IPS DF 4.7 (cell line): ENCODE data around the gene WBP2.

Experiments used
- DNase-seq: peaks from one replicate; pipeline ENCODE4 v3.0.0-alpha.2; 2013; ENCODE audit warnings: low spot score; ENCODE audit errors: extremely low read depth

The WBP2 gene

GRCh38 chr17:75855310-75856061 lies at the start of gene WBP2:
Gene WBP2 (minus strand): TSS chr17:75855335. CDS start chr17:75855297, 38 bp downstream.
- peak; percentile 100 for DNase-seq

GRCh38 chr17:75902406-75902805 lies 47.3 kb upstream of the WBP2 start:
- no peak for DNase-seq

- no peak for DNase-seq
Observed at GRCh38 chr17:75901727-75902126, 46.6 kb upstream of the WBP2 start.

GRCh38 chr17:75900691-75901533 lies 45.8 kb upstream of the WBP2 start:
- no peak for DNase-seq

GRCh38 chr17:75899767-75900468 lies 44.8 kb upstream of the WBP2 start:
- no peak for DNase-seq

- DNase-seq: no peak
Observed at GRCh38 chr17:75899353-75899752, 44.2 kb upstream of the WBP2 start.

GRCh38 chr17:75898791-75899190 lies 43.7 kb upstream of the WBP2 start:
- DNase-seq: no peak

GRCh38 chr17:75898065-75898464 lies 42.9 kb upstream of the WBP2 start:
- DNase-seq: no peak

- DNase-seq: no peak
Observed at GRCh38 chr17:75897160-75898019, 42.3 kb upstream of the WBP2 start.

- DNase-seq: no peak
Observed at GRCh38 chr17:75896415-75897159, 41.5 kb upstream of the WBP2 start, which contains the start of gene TRIM65. Gene TRIM65 (minus strand): TSS chr17:75896951. CDS start chr17:75896937, 14 bp downstream.

- no peak for DNase-seq
Observed at GRCh38 chr17:75895370-75896155, 40.4 kb upstream of the WBP2 start.

GRCh38 chr17:75894049-75894733 lies 39.1 kb upstream of the WBP2 start:
- DNase-seq: no peak

- no peak for DNase-seq
Observed at GRCh38 chr17:75893305-75894048, 38.3 kb upstream of the WBP2 start.

GRCh38 chr17:75892556-75893224 lies 37.6 kb upstream of the WBP2 start:
- no peak for DNase-seq

- DNase-seq: no peak
Observed at GRCh38 chr17:75891605-75892555, 36.7 kb upstream of the WBP2 start.

GRCh38 chr17:75891022-75891604 lies 36.0 kb upstream of the WBP2 start:
- no peak for DNase-seq
